HG03108 (cell line): Measurements from ENCODE around the gene NAP1L4.
"Not testable (repeated sequence)": the region's sequence is repeated elsewhere in the genome, so short reads cannot be mapped to it uniquely, and the experiment has no call there.

Source experiments
- ATAC-seq: cut with Tn5 transposase; IDR thresholded peaks from one replicate; pipeline ENCODE4 v1.9.1; 2021; ENCODE audit warnings: moderate library complexity; ENCODE audit not compliant: unreplicated experiment

NAP1L4 gene

GRCh38 chr11:2911785-2912391 is 80.2 kb downstream of the NAP1L4 start:
- ATAC-seq = no peak

- no peak for ATAC-seq
These were observed 80.9 kb downstream of the NAP1L4 start for GRCh38 chr11:2911088-2911784.

- no peak for ATAC-seq
These were observed 81.7 kb downstream of the NAP1L4 start for GRCh38 chr11:2910401-2910955.

- no peak for ATAC-seq
These were observed 82.8 kb downstream of the NAP1L4 start for GRCh38 chr11:2909133-2909902.

- ATAC-seq = no peak
These were observed 84.0 kb downstream of the NAP1L4 start for GRCh38 chr11:2908130-2908529.

- not testable (repeated sequence) for ATAC-seq
These were observed 86.8 kb downstream of the NAP1L4 start for GRCh38 chr11:2905299-2905698.

- no peak for ATAC-seq
These were observed 87.7 kb downstream of the NAP1L4 start for GRCh38 chr11:2904153-2905052.

- ATAC-seq = no peak
These were observed 88.5 kb downstream of the NAP1L4 start for GRCh38 chr11:2903672-2904011.

- no peak for ATAC-seq
These were observed 89.1 kb downstream of the NAP1L4 start for GRCh38 chr11:2902784-2903671.

GRCh38 chr11:2901854-2902783 is 90.0 kb downstream of the NAP1L4 start:
- peak; percentile 95 for ATAC-seq

GRCh38 chr11:2901196-2901796 is 90.8 kb downstream of the NAP1L4 start:
- ATAC-seq = no peak

GRCh38 chr11:2899080-2899783 is 92.9 kb downstream of the NAP1L4 start:
- no peak for ATAC-seq

GRCh38 chr11:2898366-2899079 is 93.6 kb downstream of the NAP1L4 start:
- ATAC-seq = no peak

GRCh38 chr11:2897048-2897447 is 95.1 kb downstream of the NAP1L4 start:
- no peak for ATAC-seq

GRCh38 chr11:2896047-2896446 is 96.1 kb downstream of the NAP1L4 start:
- ATAC-seq = no peak
